ENCODE results near the gene BHLHE23.

BHLHE23 gene

GRCh38 chr20:63049191-63049518 lies 42.4 kb upstream of the BHLHE23 start:
- Histone ChIP-seq H3K9ac (ENCODE audit: low read length) (no peak overlapping the region), H3K9me3 (ENCODE audit: low read length) (no peaks in the 10 kb centered on the region), H3K27me3 (ENCODE audit: control insufficient read depth in 1 of 2, insufficient read depth in 2 of 2, low read length in 2 of 2) (peaks cover 0 to 18% of the 10 kb centered on the region in 2 donors), H3K4me1 (ENCODE audit: insufficient read depth, low read length) (no peaks in the 10 kb centered on the region), H3K27ac (ENCODE audit: low read depth, low read length) (no peak overlapping the region), H3K36me3 (ENCODE audit: insufficient read depth, low read length) (no peaks in the 10 kb centered on the region), H3K4me3 (ENCODE audit: low read depth in 1 of 2, low read length in 2 of 2) (no peak overlapping the region)

- Histone ChIP-seq H3K27me3 (ENCODE audit: control insufficient read depth in 1 of 2, insufficient read depth in 2 of 2, low read length in 2 of 2) (peaks cover 0 to 18% of the 10 kb centered on the region in 2 donors), H3K9ac (ENCODE audit: low read length) (no peak overlapping the region), H3K4me3 (ENCODE audit: low read depth in 1 of 2, low read length in 2 of 2) (no peak overlapping the region), H3K9me3 (ENCODE audit: low read length) (no peaks in the 10 kb centered on the region), H3K4me1 (ENCODE audit: insufficient read depth, low read length) (no peaks in the 10 kb centered on the region), H3K36me3 (ENCODE audit: insufficient read depth, low read length) (no peaks in the 10 kb centered on the region), H3K27ac (ENCODE audit: low read depth, low read length) (no peak overlapping the region)
Measured at GRCh38 chr20:63048516-63049190, 41.9 kb upstream of the BHLHE23 start.

GRCh38 chr20:63047946-63048345 lies 41.2 kb upstream of the BHLHE23 start:
- H3K27ac ChIP-seq (ENCODE audit: low read depth, low read length): no peak overlapping the region

GRCh38 chr20:63047267-63047666 lies 40.5 kb upstream of the BHLHE23 start:
- Histone ChIP-seq H3K27me3 (ENCODE audit: control insufficient read depth in 1 of 2, insufficient read depth in 2 of 2, low read length in 2 of 2) (peaks cover 0 to 26% of the 10 kb centered on the region in 2 donors), H3K27ac (ENCODE audit: low read depth, low read length) (no peak overlapping the region), H3K4me1 (ENCODE audit: insufficient read depth, low read length) (no peaks in the 10 kb centered on the region), H3K4me3 (ENCODE audit: low read depth in 1 of 2, low read length in 2 of 2) (no peak overlapping the region), H3K36me3 (ENCODE audit: insufficient read depth, low read length) (no peaks in the 10 kb centered on the region), H3K9me3 (ENCODE audit: low read length) (no peaks in the 10 kb centered on the region), H3K9ac (ENCODE audit: low read length) (no peak overlapping the region)

More at GRCh38 chr20:63047946-63048345, 41.2 kb upstream of the BHLHE23 start:
- H3K9ac ChIP-seq (ENCODE audit: low read length): no peak overlapping the region
- H3K4me1 ChIP-seq (ENCODE audit: insufficient read depth, low read length): no peaks in the 10 kb centered on the region
- no peaks in the 10 kb centered on the region for H3K9me3 ChIP-seq (ENCODE audit: low read length)
- H3K36me3 ChIP-seq (ENCODE audit: insufficient read depth, low read length): no peaks in the 10 kb centered on the region
- H3K4me3 ChIP-seq (ENCODE audit: low read depth in 1 of 2, low read length in 2 of 2): no peak overlapping the region
- peaks cover 0 to 23% of the 10 kb centered on the region in 2 donors for H3K27me3 ChIP-seq (ENCODE audit: control insufficient read depth in 1 of 2, insufficient read depth in 2 of 2, low read length in 2 of 2)

- Histone ChIP-seq H3K9ac (ENCODE audit: low read length) (no peak overlapping the region), H3K4me1 (ENCODE audit: insufficient read depth, low read length) (no peaks in the 10 kb centered on the region), H3K4me3 (ENCODE audit: low read depth in 1 of 2, low read length in 2 of 2) (no peak overlapping the region), H3K27ac (ENCODE audit: low read depth, low read length) (no peak overlapping the region), H3K9me3 (ENCODE audit: low read length) (no peaks in the 10 kb centered on the region), H3K36me3 (ENCODE audit: insufficient read depth, low read length) (no peaks in the 10 kb centered on the region), H3K27me3 (ENCODE audit: control insufficient read depth in 1 of 2, insufficient read depth in 2 of 2, low read length in 2 of 2) (peaks cover 0 to 23% of the 10 kb centered on the region in 2 donors)
Measured at GRCh38 chr20:63046841-63047240, 40.1 kb upstream of the BHLHE23 start.

- H3K4me3 ChIP-seq (ENCODE audit: low read depth in 1 of 2, low read length in 2 of 2): no peak overlapping the region
- H3K27ac ChIP-seq (ENCODE audit: low read depth, low read length): no peak overlapping the region
- no peaks in the 10 kb centered on the region for H3K4me1 ChIP-seq (ENCODE audit: insufficient read depth, low read length)
- no peak overlapping the region for H3K9ac ChIP-seq (ENCODE audit: low read length)
- no peaks in the 10 kb centered on the region for H3K36me3 ChIP-seq (ENCODE audit: insufficient read depth, low read length)
- H3K9me3 ChIP-seq (ENCODE audit: low read length): no peaks in the 10 kb centered on the region
- H3K27me3 ChIP-seq (ENCODE audit: control insufficient read depth in 1 of 2, insufficient read depth in 2 of 2, low read length in 2 of 2): peaks cover 0 to 24% of the 10 kb centered on the region in 2 donors
Measured at GRCh38 chr20:63045991-63046390, 39.2 kb upstream of the BHLHE23 start.

- H3K9ac ChIP-seq (ENCODE audit: low read length): no peak overlapping the region
- peaks cover 0 to 22% of the 10 kb centered on the region in 2 donors for H3K27me3 ChIP-seq (ENCODE audit: control insufficient read depth in 1 of 2, insufficient read depth in 2 of 2, low read length in 2 of 2)
- no peak overlapping the region for H3K27ac ChIP-seq (ENCODE audit: low read depth, low read length)
Measured at GRCh38 chr20:63045401-63045800, 38.6 kb upstream of the BHLHE23 start.

GRCh38 chr20:63044605-63045004 lies 37.8 kb upstream of the BHLHE23 start:
- Histone ChIP-seq H3K4me1 (ENCODE audit: insufficient read depth, low read length) (no peaks in the 10 kb centered on the region), H3K4me3 (ENCODE audit: low read depth in 1 of 2, low read length in 2 of 2) (no peak overlapping the region), H3K27me3 (ENCODE audit: control insufficient read depth in 1 of 2, insufficient read depth in 2 of 2, low read length in 2 of 2) (peaks cover 0 to 15% of the 10 kb centered on the region in 2 donors), H3K9me3 (ENCODE audit: low read length) (no peaks in the 10 kb centered on the region), H3K9ac (ENCODE audit: low read length) (no peak overlapping the region), H3K36me3 (ENCODE audit: insufficient read depth, low read length) (no peaks in the 10 kb centered on the region), H3K27ac (ENCODE audit: low read depth, low read length) (no peak overlapping the region)

More at GRCh38 chr20:63045401-63045800, 38.6 kb upstream of the BHLHE23 start:
- Histone ChIP-seq H3K9me3 (ENCODE audit: low read length) (no peaks in the 10 kb centered on the region), H3K4me3 (ENCODE audit: low read depth in 1 of 2, low read length in 2 of 2) (no peak overlapping the region), H3K4me1 (ENCODE audit: insufficient read depth, low read length) (no peaks in the 10 kb centered on the region), H3K36me3 (ENCODE audit: insufficient read depth, low read length) (no peaks in the 10 kb centered on the region)

- Histone ChIP-seq H3K9me3 (ENCODE audit: low read length) (no peaks in the 10 kb centered on the region), H3K4me3 (ENCODE audit: low read depth in 1 of 2, low read length in 2 of 2) (no peak overlapping the region), H3K4me1 (ENCODE audit: insufficient read depth, low read length) (no peaks in the 10 kb centered on the region), H3K36me3 (ENCODE audit: insufficient read depth, low read length) (no peaks in the 10 kb centered on the region), H3K9ac (ENCODE audit: low read length) (no peak overlapping the region), H3K27ac (ENCODE audit: low read depth, low read length) (no peak overlapping the region), H3K27me3 (ENCODE audit: control insufficient read depth in 1 of 2, insufficient read depth in 2 of 2, low read length in 2 of 2) (peaks cover 0 to 15% of the 10 kb centered on the region in 2 donors)
Measured at GRCh38 chr20:63044204-63044600, 37.4 kb upstream of the BHLHE23 start.

GRCh38 chr20:63043348-63044203 lies 36.8 kb upstream of the BHLHE23 start:
- H3K4me3 ChIP-seq (ENCODE audit: low read depth in 1 of 2, low read length in 2 of 2): no peak overlapping the region
- no peaks in the 10 kb centered on the region for H3K36me3 ChIP-seq (ENCODE audit: insufficient read depth, low read length)
- no peak overlapping the region for H3K27ac ChIP-seq (ENCODE audit: low read depth, low read length)
- H3K4me1 ChIP-seq (ENCODE audit: insufficient read depth, low read length): no peaks in the 10 kb centered on the region
- peaks cover 0 to 15% of the 10 kb centered on the region in 2 donors for H3K27me3 ChIP-seq (ENCODE audit: control insufficient read depth in 1 of 2, insufficient read depth in 2 of 2, low read length in 2 of 2)
- H3K9ac ChIP-seq (ENCODE audit: low read length): no peak overlapping the region
- no peaks in the 10 kb centered on the region for H3K9me3 ChIP-seq (ENCODE audit: low read length)

- Histone ChIP-seq H3K27me3 (ENCODE audit: control insufficient read depth in 1 of 2, insufficient read depth in 2 of 2, low read length in 2 of 2) (peaks cover 0 to 19% of the 10 kb centered on the region in 2 donors), H3K27ac (ENCODE audit: low read depth, low read length) (no peak overlapping the region), H3K4me3 (ENCODE audit: low read depth in 1 of 2, low read length in 2 of 2) (no peak overlapping the region), H3K36me3 (ENCODE audit: insufficient read depth, low read length) (no peaks in the 10 kb centered on the region), H3K9ac (ENCODE audit: low read length) (no peak overlapping the region), H3K9me3 (ENCODE audit: low read length) (no peaks in the 10 kb centered on the region), H3K4me1 (ENCODE audit: insufficient read depth, low read length) (no peaks in the 10 kb centered on the region)
Measured at GRCh38 chr20:63042448-63043071, 35.8 kb upstream of the BHLHE23 start.
